ENCODE measurements around the gene GABPB2. TPM values are rescaled to one million over a fixed set of nuclear protein-coding genes. Genes with fewer than 3 reads are reported as not detected.

The GABPB2 gene
- total and polyA plus RNA-seq, 2 of the 13 experiments (the other 11 are each of a cell fraction or from before 2014, with no cell fraction given): 0.09 TPM; not detected in 1

GRCh38 chr1:151047925-151048644 lies 22.5 kb upstream of the GABPB2 start (continued):
- peak; percentile 92 for TF ChIP-seq ZNF687 (CRISPR knock-in tag; IDR thresholded peaks at IDR 0.05)
- 0 out of 2 replicates have a peak, but pooled peaks have one; percentile 31 for TF ChIP-seq MXD4 (CRISPR knock-in tag; IDR thresholded peaks at IDR 0.05)
- TF ChIP-seq NFE2L1 (CRISPR knock-in tag; IDR thresholded peaks at IDR 0.05; ENCODE audit: borderline replicate concordance): no peak
- peak; percentile 39; the same call in 1 of the 2 replicates for TF ChIP-seq ARNT2 (CRISPR knock-in tag; IDR thresholded peaks at IDR 0.05; ENCODE audit: low read depth)
- no peak for TF ChIP-seq SMAD3 (CRISPR knock-in tag; IDR thresholded peaks at IDR 0.05)
- TF ChIP-seq FIP1L1 (IDR thresholded peaks at IDR 0.05; ENCODE audit: borderline replicate concordance, insufficient read depth, low read depth, low read length): no peak
- TF ChIP-seq RARG (CRISPR knock-in tag; IDR thresholded peaks at IDR 0.05; ENCODE audit: low read depth): no peak
- TF ChIP-seq WIZ (CRISPR knock-in tag; IDR thresholded peaks at IDR 0.05): no peak
- TF ChIP-seq HINFP (CRISPR knock-in tag; IDR thresholded peaks at IDR 0.05; ENCODE audit: low read depth): 0 out of 2 replicates have a peak, but pooled peaks have one; percentile 19
- TF ChIP-seq CHD2 (IDR thresholded peaks at IDR 0.05; ENCODE audit: low read depth, low read length): no peak
- no peak for TF ChIP-seq ZNF124 (CRISPR knock-in tag; IDR thresholded peaks at IDR 0.05)
- no peak for TF ChIP-seq TRIM24 (CRISPR knock-in tag; IDR thresholded peaks at IDR 0.05)
- TF ChIP-seq ZNF589 (CRISPR knock-in tag; conservative IDR thresholded peaks at IDR 0.05): no peak
- TF ChIP-seq ZNF33A (CRISPR knock-in tag; IDR thresholded peaks at IDR 0.05; ENCODE audit: borderline replicate concordance): no peak
- TF ChIP-seq ZNF232 (CRISPR knock-in tag; IDR thresholded peaks at IDR 0.05; ENCODE audit: borderline replicate concordance): no peak; the same call in 1 of the 2 replicates
- TF ChIP-seq MLLT10 (CRISPR knock-in tag; IDR thresholded peaks at IDR 0.05): no peak
- no peak for TF ChIP-seq RELA (CRISPR knock-in tag; IDR thresholded peaks at IDR 0.05)
- no peak; the same call in 1 of the 2 replicates for TF ChIP-seq ZNF546 (CRISPR knock-in tag; conservative IDR thresholded peaks at IDR 0.05)
- 0 out of 2 replicates have a peak, but pooled peaks have one; percentile 1 for TF ChIP-seq ZBTB4 (CRISPR knock-in tag; IDR thresholded peaks at IDR 0.05; ENCODE audit: borderline replicate concordance)
- TF ChIP-seq KAT7 (CRISPR knock-in tag; IDR thresholded peaks at IDR 0.05; ENCODE audit: borderline replicate concordance): no peak
- no peak for TF ChIP-seq ZNF567 (CRISPR knock-in tag; IDR thresholded peaks at IDR 0.05; ENCODE audit: borderline replicate concordance)
